Colonic mucosa (tissue), 4 donors: ENCODE results near the gene TDO2. TPM values are rescaled to one million over a fixed set of nuclear protein-coding genes. Genes with fewer than 3 reads are reported as not detected.

Source experiments
- DNase-seq: peaks from one replicate; pipeline ENCODE4 v3.0.0-alpha.2; 2020
- H3K27ac ChIP-seq: fragments of 200-600 bp; one replicate; pipeline ENCODE4 v1.8.0; 2021
- H3K27me3 ChIP-seq: fragments of 200-600 bp; one replicate; pipeline ENCODE4 v1.8.0; 2021
- H3K36me3 ChIP-seq: fragments of 200-600 bp; one replicate; pipeline ENCODE4 v1.8.0; 2021
- H3K4me1 ChIP-seq: fragments of 200-600 bp; one replicate; pipeline ENCODE4 v1.8.0; 2021; ENCODE audit warnings: mild to moderate bottlenecking
- H3K4me3 ChIP-seq: fragments of 200-600 bp; one replicate; pipeline ENCODE4 v1.8.0; 2021
- H3K9ac ChIP-seq, 2 donors: one replicate each; pipeline ENCODE4 v1.7.0; 2013; ENCODE audit warnings: control low read depth in 2 of 2, low read depth in 2 of 2, low read length in 2 of 2
- H3K9me3 ChIP-seq: fragments of 200-600 bp; one replicate; pipeline ENCODE4 v1.8.0; 2021
- intact Hi-C: fragments of 100-400 bp; cut with DNase I; formaldehyde crosslinking; loops from one replicate; pipeline ENCODE4 v1.14.1; 2022
- total RNA-seq, 2 donors: library from RNA; stranded (reverse); fragmentation: NEBNext Ultra II Directional in 1 of 2; extraction: Animal tissue kit (Norgen Biotek cat#: 25700) in 1 of 2; gene quantifications; one replicate each; pipeline ENCODE4 v1.2.1, GENCODE V29; 2021
- TF ChIP-seq, protein P1 (sequence below): fragments of 200-600 bp; IDR thresholded peaks from one replicate; pipeline ENCODE4 v1.8.0; 2022; ENCODE audit warnings: antibody characterized with exemption, mild to moderate bottlenecking
- donor health status: healthy.
- donor health status: DM: no; HTN: no; CAD: no.
- donor health status: DM: no; HTN: no; CAD: no.

TDO2 gene
- total RNA-seq, result 1 to 10 TPM in 1 of 2 donors, under 1 TPM in 1; 0.27 to 1.4 TPM

DNA sequence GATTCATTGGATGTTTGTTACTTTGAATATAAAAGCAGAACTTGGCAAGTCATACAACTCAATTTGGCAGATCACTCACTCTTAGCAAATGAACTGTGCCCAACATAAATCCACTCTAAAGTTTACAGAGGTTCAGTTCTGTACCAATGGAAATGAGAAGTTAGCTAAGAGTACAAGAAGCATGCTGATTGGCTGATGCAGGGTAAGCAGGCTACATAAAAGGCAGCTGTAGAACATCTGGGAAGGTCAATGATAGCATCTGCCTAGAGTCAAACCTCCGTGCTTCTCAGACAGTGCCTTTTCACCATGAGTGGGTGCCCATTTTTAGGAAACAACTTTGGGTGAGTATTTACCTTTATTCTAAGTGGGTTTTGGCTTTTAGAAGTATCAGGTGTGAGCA lies at the start of gene TDO2:
Gene TDO2 (plus strand): TSS at position 244 of the 400 bp plus-strand sequence. CDS start 63 bp downstream, at position 307.
- Histone ChIP-seq H3K27ac (no peak within 1 kb of the TSS), H3K27me3 (no peaks in the 10 kb centered on the region), H3K9ac (no peak within 1 kb of the TSS), H3K36me3 (no peaks in the 10 kb centered on the region), H3K9me3 (no peaks in the 10 kb centered on the region), H3K4me3 (no peak within 1 kb of the TSS), H3K4me1 (no peaks in the 10 kb centered on the region)
- intact Hi-C loops, result no loop called here
- TF ChIP-seq, protein P1, sequence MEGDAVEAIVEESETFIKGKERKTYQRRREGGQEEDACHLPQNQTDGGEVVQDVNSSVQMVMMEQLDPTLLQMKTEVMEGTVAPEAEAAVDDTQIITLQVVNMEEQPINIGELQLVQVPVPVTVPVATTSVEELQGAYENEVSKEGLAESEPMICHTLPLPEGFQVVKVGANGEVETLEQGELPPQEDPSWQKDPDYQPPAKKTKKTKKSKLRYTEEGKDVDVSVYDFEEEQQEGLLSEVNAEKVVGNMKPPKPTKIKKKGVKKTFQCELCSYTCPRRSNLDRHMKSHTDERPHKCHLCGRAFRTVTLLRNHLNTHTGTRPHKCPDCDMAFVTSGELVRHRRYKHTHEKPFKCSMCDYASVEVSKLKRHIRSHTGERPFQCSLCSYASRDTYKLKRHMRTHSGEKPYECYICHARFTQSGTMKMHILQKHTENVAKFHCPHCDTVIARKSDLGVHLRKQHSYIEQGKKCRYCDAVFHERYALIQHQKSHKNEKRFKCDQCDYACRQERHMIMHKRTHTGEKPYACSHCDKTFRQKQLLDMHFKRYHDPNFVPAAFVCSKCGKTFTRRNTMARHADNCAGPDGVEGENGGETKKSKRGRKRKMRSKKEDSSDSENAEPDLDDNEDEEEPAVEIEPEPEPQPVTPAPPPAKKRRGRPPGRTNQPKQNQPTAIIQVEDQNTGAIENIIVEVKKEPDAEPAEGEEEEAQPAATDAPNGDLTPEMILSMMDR, result no peak
- no peak for DNase-seq

DNA sequence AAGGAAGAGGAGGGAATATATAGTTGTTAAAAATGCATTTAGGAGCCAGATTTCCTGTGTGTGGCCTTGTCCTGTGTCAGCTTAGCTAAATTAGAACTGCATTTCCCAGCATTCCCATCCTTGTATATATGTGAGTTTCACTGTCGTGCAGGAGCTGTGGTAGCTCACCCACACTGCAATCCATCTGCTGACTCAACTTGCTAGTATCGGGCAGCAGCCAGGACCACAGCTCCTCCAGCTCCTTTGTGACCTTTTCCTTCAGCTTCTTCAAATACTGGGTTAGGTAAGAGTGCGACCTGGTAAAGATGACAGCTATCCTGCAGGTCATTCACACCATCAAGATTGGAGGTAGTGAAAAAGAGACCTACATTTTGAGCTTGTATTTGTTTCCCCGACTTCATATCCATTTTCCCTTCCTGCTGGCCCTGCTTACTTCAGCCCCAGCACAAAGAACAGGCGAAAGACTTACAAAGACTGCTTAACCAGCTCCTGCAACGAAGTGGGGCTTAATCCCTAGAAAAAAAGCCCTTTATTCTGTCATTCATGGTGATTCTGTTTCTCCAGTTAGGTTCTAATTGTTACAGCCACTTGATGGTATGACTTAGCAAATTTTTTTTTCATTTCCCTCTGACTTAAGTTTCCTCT lies 48.8 kb upstream of the TDO2 start:
- no peak for DNase-seq
- H3K9ac ChIP-seq, result no peak overlapping the region
- no peaks in the 10 kb centered on the region for H3K27me3 ChIP-seq
- intact Hi-C loops, result no loop called here
- no peaks in the 10 kb centered on the region for H3K4me1 ChIP-seq
- H3K4me3 ChIP-seq, result no peak overlapping the region
- no peak overlapping the region for H3K27ac ChIP-seq
- H3K9me3 ChIP-seq, result no peaks in the 10 kb centered on the region
- TF ChIP-seq, protein P1, result no peak
- H3K36me3 ChIP-seq, result no peaks in the 10 kb centered on the region

DNA sequence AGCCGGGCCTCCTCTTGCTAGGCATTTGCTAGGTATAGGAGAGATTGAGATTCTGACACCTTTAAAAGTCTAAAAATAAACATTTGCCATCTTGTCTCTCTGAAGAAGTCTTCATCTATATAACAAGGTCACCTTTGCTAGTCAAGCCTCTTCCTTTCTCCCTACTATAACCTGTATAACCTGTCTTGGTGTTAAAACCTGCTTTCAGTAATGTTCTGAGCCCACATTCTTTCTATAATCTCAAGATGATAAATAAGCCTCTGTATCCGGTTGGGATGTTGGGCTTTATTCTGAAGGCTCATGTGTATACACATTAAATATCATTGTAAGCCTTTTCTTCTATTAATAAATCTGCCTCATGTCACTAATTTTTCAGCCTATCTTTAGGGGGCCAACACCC lies 47.6 kb upstream of the TDO2 start:
- Histone ChIP-seq H3K9ac (no peak overlapping the region), H3K4me1 (no peaks in the 10 kb centered on the region), H3K36me3 (no peaks in the 10 kb centered on the region), H3K9me3 (no peaks in the 10 kb centered on the region), H3K4me3 (no peak overlapping the region), H3K27ac (no peak overlapping the region), H3K27me3 (no peaks in the 10 kb centered on the region)
- intact Hi-C loops, result no loop called here
- TF ChIP-seq, protein P1, result no peak
- DNase-seq, result no peak

DNA sequence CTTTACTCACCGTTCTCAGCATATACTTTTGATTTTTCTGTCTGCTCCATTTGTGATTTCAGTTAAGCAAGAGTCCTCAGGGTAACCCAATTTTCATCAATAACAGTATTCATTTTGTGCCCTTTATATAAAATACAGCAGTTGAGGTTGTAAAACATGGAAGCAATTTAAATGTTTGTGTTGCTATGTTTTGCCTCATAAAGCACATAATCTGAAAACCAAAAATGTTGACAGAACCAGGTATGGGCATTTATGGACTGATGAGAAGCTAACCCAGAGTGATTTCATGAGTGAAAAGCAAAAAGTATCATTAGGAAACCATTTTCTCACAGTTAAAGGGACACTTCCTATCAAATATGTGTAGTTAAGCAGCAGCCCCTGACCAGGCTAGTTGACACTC lies 37.3 kb upstream of the TDO2 start, which contains the start of gene ASIC5:
Gene ASIC5 (minus strand): TSS at position 101 of the 400 bp plus-strand sequence. CDS start 51 bp downstream, at position 50.
- Histone ChIP-seq H3K36me3 (no peaks in the 10 kb centered on the region), H3K27me3 (no peaks in the 10 kb centered on the region), H3K4me1 (no peaks in the 10 kb centered on the region), H3K4me3 (no peak within 1 kb of the TSS), H3K9me3 (no peaks in the 10 kb centered on the region), H3K9ac (no peak within 1 kb of the TSS), H3K27ac (no peak within 1 kb of the TSS)
- TF ChIP-seq, protein P1, result no peak
- no peak for DNase-seq
- intact Hi-C loops, result no loop called here

DNA sequence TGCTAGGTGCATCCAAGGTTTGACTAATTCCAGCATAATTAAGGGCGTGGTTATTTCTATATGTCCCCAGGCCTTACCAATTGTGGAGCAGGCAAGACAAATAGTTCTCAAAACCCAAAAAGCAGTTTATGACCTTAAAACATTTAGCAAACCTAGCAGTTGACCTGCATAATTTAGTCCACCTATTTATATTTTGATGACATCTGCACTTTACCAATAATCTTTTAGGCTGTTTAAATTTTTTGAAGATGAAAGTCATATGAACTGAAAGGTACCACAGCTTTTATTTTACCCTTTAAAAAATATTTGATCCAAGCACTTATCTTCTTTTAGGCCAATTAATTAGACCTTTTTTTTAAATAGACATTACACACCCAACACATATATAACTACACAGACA lies 27.6 kb upstream of the TDO2 start:
- TF ChIP-seq, protein P1, result no peak
- Histone ChIP-seq H3K4me1 (no peaks in the 10 kb centered on the region), H3K9me3 (no peaks in the 10 kb centered on the region), H3K4me3 (no peak overlapping the region), H3K36me3 (no peaks in the 10 kb centered on the region), H3K9ac (no peak overlapping the region), H3K27ac (no peak overlapping the region), H3K27me3 (no peaks in the 10 kb centered on the region)
- intact Hi-C loops, result no loop called here
- DNase-seq, result no peak
